K562 (cell line): ENCODE data around the gene C2orf81. TPM values are rescaled to one million over a fixed set of nuclear protein-coding genes. Genes with fewer than 3 reads are reported as not detected.

Experiments
- C11orf30 ChIP-seq: fragments of 450-650 bp; IDR thresholded peaks from 2 replicates; pipeline ENCODE4 v1.6.1; 2016; ENCODE audit warnings: low read depth, mild to moderate bottlenecking
- CBFA2T2 ChIP-seq: fragments of 450-650 bp; conservative IDR thresholded peaks from 2 replicates; pipeline ENCODE4 v1.6.1; 2017; ENCODE audit warnings: mild to moderate bottlenecking
- CCNT2 ChIP-seq: IDR thresholded peaks from 2 replicates; pipeline ENCODE4 v1.6.1; 2011; ENCODE audit warnings: borderline replicate concordance, low read depth, mild to moderate bottlenecking, moderate library complexity, mixed read lengths, low read length; ENCODE audit not compliant: insufficient read length; ENCODE audit errors: extremely low read depth
- CEBPG ChIP-seq, 3 experiments: fragments of 200-800 bp in 1 of 3; sonication (Bioruptor generic) in 1 of 3; sonication (generic) in 1 of 3; formaldehyde crosslinking in 1 of 3; IDR thresholded peaks in 2 of 3; conservative IDR thresholded peaks in 1 of 3; 2 replicates each; pipeline versions ENCODE4 v1.6.1 to v1.8.0; 2016 to 2022; ENCODE audit warnings: missing compliant biosample characterization in 2 of 3, missing genetic modification characterization in 2 of 3, mild to moderate bottlenecking in 1 of 3, missing genetic modification reagents in 1 of 3
- CREM ChIP-seq: IDR thresholded peaks from 2 replicates; pipeline ENCODE4 v1.6.1; 2014; ENCODE audit warnings: antibody characterized with exemption, low read depth
- ETV6 ChIP-seq, 3 experiments: fragments of 150-350 bp in 1 of 3; sonication (generic) in 1 of 3; formaldehyde crosslinking in 1 of 3; IDR thresholded peaks; 2 replicates each; pipeline versions ENCODE4 v1.6.1 to v1.8.0; 2014 to 2022; ENCODE audit warnings: borderline replicate concordance in 2 of 3, low read depth in 2 of 3, antibody characterized with exemption in 1 of 3, low read length in 1 of 3, mild to moderate bottlenecking in 1 of 3, missing genetic modification reagents in 1 of 3
- GABPB2 ChIP-seq: fragments of 250-450 bp; sonication (Bioruptor Pico); conservative IDR thresholded peaks from 2 replicates; pipeline ENCODE4 v1.5.1; 2021; ENCODE audit warnings: mild to moderate bottlenecking
- HNRNPH1 ChIP-seq: fragments of 200-400 bp; formaldehyde crosslinking; optimal IDR thresholded peaks from 2 replicates; pipeline ENCODE3; 2017; ENCODE audit warnings: low read depth, mild to moderate bottlenecking, low read length, moderate library complexity
- HNRNPK ChIP-seq: fragments of 200-400 bp; formaldehyde crosslinking; IDR thresholded peaks from one replicate; pipeline ENCODE4 v1.6.1; 2018; ENCODE audit warnings: mild to moderate bottlenecking, low read depth, low read length; ENCODE audit not compliant: poor library complexity, severe bottlenecking
- KAT7 ChIP-seq: sonication (generic); formaldehyde crosslinking; IDR thresholded peaks from 2 replicates; pipeline ENCODE4 v1.8.0; 2022; ENCODE audit warnings: missing genetic modification reagents, mild to moderate bottlenecking, borderline replicate concordance
- KHSRP ChIP-seq: fragments of 450-650 bp; IDR thresholded peaks from 2 replicates; pipeline ENCODE4 v1.6.1; 2017
- MAFF ChIP-seq: IDR thresholded peaks from 2 replicates; pipeline ENCODE4 v1.6.1; 2012; ENCODE audit warnings: low read length, improper control_type of control experiment
- MEF2D ChIP-seq: conservative IDR thresholded peaks from 2 replicates; pipeline ENCODE4 v1.6.1; 2016; ENCODE audit warnings: low read depth, missing genetic modification characterization, missing compliant biosample characterization
- RHOXF2B ChIP-seq: fragments of 250-450 bp; sonication (Bioruptor Pico); conservative IDR thresholded peaks from 2 replicates; pipeline ENCODE4 v1.5.1; 2021
- SMAD1 ChIP-seq: fragments of 150-350 bp; IDR thresholded peaks from 2 replicates; pipeline ENCODE4 v1.6.1; 2014; ENCODE audit warnings: low read length, low read depth; ENCODE audit not compliant: partially characterized antibody
- TCF3 ChIP-seq: sonication (generic); formaldehyde crosslinking; IDR thresholded peaks from 2 replicates; pipeline ENCODE4 v1.4.0; 2020; ENCODE audit warnings: mild to moderate bottlenecking, missing genetic modification reagents
- TRIM28 ChIP-seq: fragments of 450-650 bp; IDR thresholded peaks from 2 replicates; pipeline ENCODE4 v1.6.1; 2017
- U2AF2 ChIP-seq: fragments of 200-400 bp; formaldehyde crosslinking; optimal IDR thresholded peaks from 2 replicates; pipeline ENCODE3; 2017; ENCODE audit warnings: low read depth, mild to moderate bottlenecking, low read length
- ZNF140 ChIP-seq: fragments of 250-450 bp; sonication (Bioruptor Pico); IDR thresholded peaks from 2 replicates; pipeline ENCODE4 v1.8.0; 2021; ENCODE audit warnings: moderate library complexity, mild to moderate bottlenecking, inconsistent platforms
- ZNF431 ChIP-seq: sonication (generic); formaldehyde crosslinking; IDR thresholded peaks from 2 replicates; pipeline ENCODE4 v1.8.0; 2022; ENCODE audit warnings: mild to moderate bottlenecking, missing genetic modification reagents
- ZNF707 ChIP-seq: fragments of 250-450 bp; sonication (Bioruptor Pico); conservative IDR thresholded peaks from 2 replicates; pipeline ENCODE4 v1.8.0; 2022; ENCODE audit warnings: inconsistent platforms, mild to moderate bottlenecking, moderate library complexity
- polyA plus RNA-seq, 8 experiments: library from polyadenylated mRNA; depleted of rRNA in 4 of 8; stranded (reverse) in 5 of 8; unstranded in 3 of 8; fragments of >200 nt; fragmentation: Nextera tagmentation in 2 of 8; fragmentation: Illumina TruSeq in 1 of 8; extraction: Ambion mirVana in 2 of 8; extraction: Trizol in 1 of 8; gene quantifications; 2 replicates each; pipeline versions ENCODE4 v1.2.1 to v1.2.3, GENCODE V29; 2011 to 2014; ENCODE audit warnings: inconsistent platforms in 1 of 8, missing spikeins in 1 of 8
- total RNA-seq, 7 experiments: library from RNA; depleted of rRNA in 6 of 7; stranded (reverse); fragments of >200 nt in 6 of 7; fragmentation: Illumina TruSeq in 2 of 7; extraction: Trizol in 2 of 7; gene quantifications; 2 replicates each; pipeline versions ENCODE4 v1.2.1 to v1.2.3, GENCODE V29; 2011 to 2021; ENCODE audit warnings: low replicate concordance in 1 of 7
- TF ChIP-seq, protein P1 (sequence below): fragments of 200-800 bp; sonication (Bioruptor generic); IDR thresholded peaks from 2 replicates; pipeline ENCODE4 v1.6.1; 2017; ENCODE audit warnings: missing genetic modification characterization, missing compliant biosample characterization
- TF ChIP-seq, protein P2 (sequence below): sonication (generic); formaldehyde crosslinking; IDR thresholded peaks from 2 replicates; pipeline ENCODE4 v1.8.0; 2022; ENCODE audit warnings: mild to moderate bottlenecking, missing genetic modification reagents

Gene C2orf81
- total and polyA plus RNA-seq, 9 of the 15 experiments (the other 6 are each of a cell fraction or from before 2014, with no cell fraction given) = 0.06 TPM; not detected in 8

DNA sequence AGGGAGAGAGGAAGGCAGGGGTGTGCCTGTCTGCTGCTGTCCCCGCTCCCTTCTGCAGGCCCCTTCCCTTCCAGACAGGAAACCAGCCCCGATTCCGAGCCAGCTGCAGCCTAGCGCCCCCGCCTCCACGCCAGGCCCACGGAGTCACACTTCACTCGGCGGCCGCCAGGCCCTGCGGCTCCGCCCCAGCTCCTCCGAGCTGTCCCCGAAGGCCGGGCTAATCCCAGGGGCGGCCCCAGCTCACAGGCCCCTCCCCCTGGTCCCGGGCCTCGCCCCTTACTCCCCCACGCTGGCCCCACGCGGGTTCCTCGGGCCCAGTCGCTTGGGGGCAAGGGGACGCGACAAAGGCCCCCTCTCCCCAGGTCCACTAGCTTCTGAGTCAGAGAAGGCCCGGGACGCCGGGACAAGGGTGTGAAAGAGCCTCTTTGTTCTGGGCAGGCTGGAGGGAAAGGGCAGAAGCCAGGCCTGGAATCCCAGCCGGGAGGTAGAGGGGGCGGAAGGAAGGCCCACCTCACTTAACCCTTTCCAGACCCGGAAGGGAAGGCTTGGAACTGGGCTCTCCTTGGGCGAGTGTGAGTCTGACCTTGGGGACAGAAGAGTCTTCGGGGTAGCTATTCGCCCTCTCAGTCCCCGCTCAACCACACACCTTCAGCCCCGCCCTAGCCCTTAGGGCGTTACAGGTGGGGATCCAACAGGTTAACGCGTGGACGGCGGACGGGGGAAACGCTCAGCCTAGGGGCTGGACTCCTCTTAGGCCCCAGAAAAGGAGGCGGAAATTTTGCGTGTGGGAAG, 19.2 kb upstream of the C2orf81 start (continued):
- no peak for TF ChIP-seq GABPB2 (CRISPR knock-in tag)
- TF ChIP-seq CCNT2 = peak; percentile 68
- no peak for TF ChIP-seq SMAD1
- no peak for TF ChIP-seq HNRNPK
- no peak for TF ChIP-seq MAFF
- no peak for TF ChIP-seq KAT7 (CRISPR knock-in tag)
- TF ChIP-seq U2AF2 = no peak
- TF ChIP-seq MEF2D (tag) = no peak
- peak; percentile 45; the same call in 1 of the 2 replicates for TF ChIP-seq CREM
- TF ChIP-seq ZNF140 (CRISPR knock-in tag) = no peak
- TF ChIP-seq ETV6 (IDR thresholded peaks at IDR 0.05; ENCODE audit: borderline replicate concordance in 1 of 2, low read depth in 2 of 2, low read length in 1 of 2) = no peak
- no peak for TF ChIP-seq ETV6 (CRISPR knock-in tag; IDR thresholded peaks at IDR 0.05; ENCODE audit: borderline replicate concordance)
- no peak for TF ChIP-seq CEBPG (CRISPR knock-in tag; IDR thresholded peaks at IDR 0.05)
- TF ChIP-seq CEBPG (tag; conservative IDR thresholded peaks at IDR 0.05 in 1 of 2, IDR thresholded peaks at IDR 0.05 in 1 of 2) = no peak
- TF ChIP-seq TRIM28 = no peak
- no peak for TF ChIP-seq RHOXF2B (CRISPR knock-in tag)
- TF ChIP-seq CBFA2T2 = no peak; the same call in 1 of the 2 replicates
- no peak for TF ChIP-seq TCF3
- TF ChIP-seq, protein P1, sequence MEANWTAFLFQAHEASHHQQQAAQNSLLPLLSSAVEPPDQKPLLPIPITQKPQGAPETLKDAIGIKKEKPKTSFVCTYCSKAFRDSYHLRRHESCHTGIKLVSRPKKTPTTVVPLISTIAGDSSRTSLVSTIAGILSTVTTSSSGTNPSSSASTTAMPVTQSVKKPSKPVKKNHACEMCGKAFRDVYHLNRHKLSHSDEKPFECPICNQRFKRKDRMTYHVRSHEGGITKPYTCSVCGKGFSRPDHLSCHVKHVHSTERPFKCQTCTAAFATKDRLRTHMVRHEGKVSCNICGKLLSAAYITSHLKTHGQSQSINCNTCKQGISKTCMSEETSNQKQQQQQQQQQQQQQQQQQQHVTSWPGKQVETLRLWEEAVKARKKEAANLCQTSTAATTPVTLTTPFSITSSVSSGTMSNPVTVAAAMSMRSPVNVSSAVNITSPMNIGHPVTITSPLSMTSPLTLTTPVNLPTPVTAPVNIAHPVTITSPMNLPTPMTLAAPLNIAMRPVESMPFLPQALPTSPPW (CRISPR knock-in tag) = peak; percentile 72
- no peak for TF ChIP-seq C11orf30
- no peak for TF ChIP-seq HNRNPH1
- TF ChIP-seq ZNF707 (CRISPR knock-in tag) = no peak
- TF ChIP-seq, protein P2, sequence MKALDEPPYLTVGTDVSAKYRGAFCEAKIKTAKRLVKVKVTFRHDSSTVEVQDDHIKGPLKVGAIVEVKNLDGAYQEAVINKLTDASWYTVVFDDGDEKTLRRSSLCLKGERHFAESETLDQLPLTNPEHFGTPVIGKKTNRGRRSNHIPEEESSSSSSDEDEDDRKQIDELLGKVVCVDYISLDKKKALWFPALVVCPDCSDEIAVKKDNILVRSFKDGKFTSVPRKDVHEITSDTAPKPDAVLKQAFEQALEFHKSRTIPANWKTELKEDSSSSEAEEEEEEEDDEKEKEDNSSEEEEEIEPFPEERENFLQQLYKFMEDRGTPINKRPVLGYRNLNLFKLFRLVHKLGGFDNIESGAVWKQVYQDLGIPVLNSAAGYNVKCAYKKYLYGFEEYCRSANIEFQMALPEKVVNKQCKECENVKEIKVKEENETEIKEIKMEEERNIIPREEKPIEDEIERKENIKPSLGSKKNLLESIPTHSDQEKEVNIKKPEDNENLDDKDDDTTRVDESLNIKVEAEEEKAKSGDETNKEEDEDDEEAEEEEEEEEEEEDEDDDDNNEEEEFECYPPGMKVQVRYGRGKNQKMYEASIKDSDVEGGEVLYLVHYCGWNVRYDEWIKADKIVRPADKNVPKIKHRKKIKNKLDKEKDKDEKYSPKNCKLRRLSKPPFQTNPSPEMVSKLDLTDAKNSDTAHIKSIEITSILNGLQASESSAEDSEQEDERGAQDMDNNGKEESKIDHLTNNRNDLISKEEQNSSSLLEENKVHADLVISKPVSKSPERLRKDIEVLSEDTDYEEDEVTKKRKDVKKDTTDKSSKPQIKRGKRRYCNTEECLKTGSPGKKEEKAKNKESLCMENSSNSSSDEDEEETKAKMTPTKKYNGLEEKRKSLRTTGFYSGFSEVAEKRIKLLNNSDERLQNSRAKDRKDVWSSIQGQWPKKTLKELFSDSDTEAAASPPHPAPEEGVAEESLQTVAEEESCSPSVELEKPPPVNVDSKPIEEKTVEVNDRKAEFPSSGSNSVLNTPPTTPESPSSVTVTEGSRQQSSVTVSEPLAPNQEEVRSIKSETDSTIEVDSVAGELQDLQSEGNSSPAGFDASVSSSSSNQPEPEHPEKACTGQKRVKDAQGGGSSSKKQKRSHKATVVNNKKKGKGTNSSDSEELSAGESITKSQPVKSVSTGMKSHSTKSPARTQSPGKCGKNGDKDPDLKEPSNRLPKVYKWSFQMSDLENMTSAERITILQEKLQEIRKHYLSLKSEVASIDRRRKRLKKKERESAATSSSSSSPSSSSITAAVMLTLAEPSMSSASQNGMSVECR (CRISPR knock-in tag) = no peak; the same call in 1 of the 2 replicates
- 0 out of 2 replicates have a peak, but pooled peaks have one; percentile 36 for TF ChIP-seq ZNF431 (CRISPR knock-in tag)
- TF ChIP-seq KHSRP = no peak
